Measurements from ENCODE around the gene BLMH.

- TF ChIP-seq CTCF (IDR thresholded peaks at IDR 0.05) = no peak
- no peak for TF ChIP-seq POLR2AphosphoS5 (IDR thresholded peaks at IDR 0.05)
- TF ChIP-seq POLR2A (IDR thresholded peaks at IDR 0.05) = no peak
These were observed 72.9 kb downstream of the BLMH start for GRCh38 chr17:30218799-30219198.

Measured in suprapubic skin (tissue), 4 donors.